Measurements from ENCODE around the gene FAM193A.

FAM193A gene

GRCh38 chr4:2598511-2599303 lies 62.3 kb downstream of the FAM193A start:
- TF ChIP-seq POU6F1 (CRISPR knock-in tag; IDR thresholded peaks at IDR 0.05; ENCODE audit: borderline replicate concordance, low read depth) = no peak
- no peak for TF ChIP-seq OSR1 (CRISPR knock-in tag; IDR thresholded peaks at IDR 0.05)
- TF ChIP-seq GLIS3 (CRISPR knock-in tag; IDR thresholded peaks at IDR 0.05) = no peak
- TF ChIP-seq ESRRG (CRISPR knock-in tag; IDR thresholded peaks at IDR 0.05) = no peak
- TF ChIP-seq BACH2 (CRISPR knock-in tag; IDR thresholded peaks at IDR 0.05; ENCODE audit: borderline replicate concordance) = no peak
- no peak for TF ChIP-seq CSDC2 (CRISPR knock-in tag; IDR thresholded peaks at IDR 0.05)
- no peak for TF ChIP-seq SNAI2 (CRISPR knock-in tag; IDR thresholded peaks at IDR 0.05)
- no peak for TF ChIP-seq ZC3H10 (CRISPR knock-in tag; IDR thresholded peaks at IDR 0.05)
- peak; percentile 56 for ATAC-seq

- ATAC-seq = no peak; the same call in 2 of the 3 replicates
Observed at GRCh38 chr4:2599304-2599654, 62.8 kb downstream of the FAM193A start.

GRCh38 chr4:2600878-2601277 lies 64.4 kb downstream of the FAM193A start:
- no peak for ATAC-seq
- no peak for TF ChIP-seq ARNTL (CRISPR knock-in tag; IDR thresholded peaks at IDR 0.05; ENCODE audit: borderline replicate concordance, low read depth)
- no peak for TF ChIP-seq CSRNP3 (CRISPR knock-in tag; IDR thresholded peaks at IDR 0.05)
- TF ChIP-seq ESRRG (CRISPR knock-in tag; IDR thresholded peaks at IDR 0.05) = no peak
- TF ChIP-seq POU6F1 (CRISPR knock-in tag; IDR thresholded peaks at IDR 0.05; ENCODE audit: borderline replicate concordance, low read depth) = no peak
- no peak for TF ChIP-seq ISL1 (CRISPR knock-in tag; IDR thresholded peaks at IDR 0.05)
- TF ChIP-seq ZC3H10 (CRISPR knock-in tag; IDR thresholded peaks at IDR 0.05) = no peak
- no peak for TF ChIP-seq PPARA (CRISPR knock-in tag; IDR thresholded peaks at IDR 0.05; ENCODE audit: borderline replicate concordance)
- TF ChIP-seq ZFP30 (CRISPR knock-in tag; IDR thresholded peaks at IDR 0.05) = no peak
- TF ChIP-seq TCF4 (CRISPR knock-in tag; IDR thresholded peaks at IDR 0.05; ENCODE audit: borderline replicate concordance) = no peak
- TF ChIP-seq TOX (CRISPR knock-in tag; IDR thresholded peaks at IDR 0.05; ENCODE audit: borderline replicate concordance) = no peak
- TF ChIP-seq ZNF70 (CRISPR knock-in tag; IDR thresholded peaks at IDR 0.05) = no peak
- no peak for TF ChIP-seq OSR1 (CRISPR knock-in tag; IDR thresholded peaks at IDR 0.05)
- TF ChIP-seq CSDC2 (CRISPR knock-in tag; IDR thresholded peaks at IDR 0.05) = no peak
- no peak for TF ChIP-seq CREB5 (CRISPR knock-in tag; IDR thresholded peaks at IDR 0.05; ENCODE audit: low read depth)
- no peak for TF ChIP-seq SNAI2 (CRISPR knock-in tag; IDR thresholded peaks at IDR 0.05)
- TF ChIP-seq ZFP3 (CRISPR knock-in tag; IDR thresholded peaks at IDR 0.05) = no peak
- no peak for TF ChIP-seq PATZ1 (CRISPR knock-in tag; IDR thresholded peaks at IDR 0.05; ENCODE audit: borderline replicate concordance)

More at GRCh38 chr4:2599304-2599654, 62.8 kb downstream of the FAM193A start:
- TF ChIP-seq ZNF565 (CRISPR knock-in tag; conservative IDR thresholded peaks at IDR 0.05; ENCODE audit: low read depth) (no peak), TCF4 (CRISPR knock-in tag; IDR thresholded peaks at IDR 0.05; ENCODE audit: borderline replicate concordance) (peak; percentile 39; the same call in 1 of the 2 replicates), ISL1 (CRISPR knock-in tag; IDR thresholded peaks at IDR 0.05) (no peak), POU6F1 (CRISPR knock-in tag; IDR thresholded peaks at IDR 0.05; ENCODE audit: borderline replicate concordance, low read depth) (no peak)
